Middle frontal gyrus (tissue), 1 donor: ENCODE data around the gene KATNB1.
"Not testable (repeated sequence)": the region's sequence is repeated elsewhere in the genome, so short reads cannot be mapped to it uniquely, and the experiment has no call there.

ENCODE experiments used
- DNase-seq: peaks from one replicate; pipeline ENCODE4 v3.0.0-alpha.2; 2015; ENCODE audit warnings: low spot score; ENCODE audit errors: extremely low spot score

KATNB1 gene

GRCh38 chr16:57725976-57726375 is 9.6 kb upstream of the KATNB1 start:
- DNase-seq = no peak

DNA sequence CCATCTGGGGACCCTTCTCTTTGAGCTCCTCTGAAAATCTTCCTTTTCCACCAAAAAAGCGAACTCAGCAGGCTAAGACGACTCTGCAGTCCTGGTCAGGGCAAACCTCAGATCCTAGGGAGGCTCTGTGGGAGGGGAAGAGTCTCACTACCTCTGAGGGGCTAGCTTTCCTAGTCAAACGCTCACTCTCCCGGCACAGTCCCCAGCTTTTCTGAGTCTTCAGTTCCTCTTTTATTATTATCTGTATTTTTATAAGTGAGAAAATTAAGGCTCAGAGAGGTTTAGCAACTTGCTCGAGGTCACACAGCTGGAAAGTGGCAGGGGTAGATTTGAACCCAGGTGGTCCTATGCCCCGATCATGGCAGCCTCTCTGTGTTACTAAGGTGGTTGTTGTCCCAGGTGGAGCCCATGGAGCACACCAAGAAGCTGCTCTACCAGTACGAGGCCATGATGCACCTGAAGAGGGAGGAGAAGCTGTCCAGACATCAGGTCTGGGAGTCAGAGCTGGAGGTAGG is 9.1 kb upstream of the KATNB1 start:
- no peak for DNase-seq

DNA sequence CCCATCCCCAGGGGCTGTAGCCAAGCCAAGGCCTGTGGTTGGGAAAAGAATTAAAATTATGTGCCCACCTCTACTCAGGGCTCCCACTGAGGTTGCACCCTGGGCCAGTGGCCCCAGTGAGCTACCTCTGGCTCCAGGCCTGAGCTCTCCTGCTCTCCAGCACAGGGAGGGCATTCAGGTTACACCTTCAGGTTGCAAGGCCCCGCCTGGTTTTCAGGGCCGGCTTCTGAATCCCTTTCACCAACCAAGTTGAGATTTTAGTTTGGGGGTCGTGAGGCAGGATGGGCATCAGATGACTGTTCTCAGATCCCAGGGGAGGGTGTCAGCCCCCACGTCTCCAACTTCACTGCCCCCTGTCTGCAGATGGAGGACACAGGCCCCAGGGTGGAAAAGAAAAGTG is 8.0 kb upstream of the KATNB1 start:
- DNase-seq = no peak

- DNase-seq = no peak
Observed at GRCh38 chr16:57728336-57729181, 7.0 kb upstream of the KATNB1 start.

- no peak for DNase-seq
Observed at GRCh38 chr16:57729182-57729484, 6.4 kb upstream of the KATNB1 start.

DNA sequence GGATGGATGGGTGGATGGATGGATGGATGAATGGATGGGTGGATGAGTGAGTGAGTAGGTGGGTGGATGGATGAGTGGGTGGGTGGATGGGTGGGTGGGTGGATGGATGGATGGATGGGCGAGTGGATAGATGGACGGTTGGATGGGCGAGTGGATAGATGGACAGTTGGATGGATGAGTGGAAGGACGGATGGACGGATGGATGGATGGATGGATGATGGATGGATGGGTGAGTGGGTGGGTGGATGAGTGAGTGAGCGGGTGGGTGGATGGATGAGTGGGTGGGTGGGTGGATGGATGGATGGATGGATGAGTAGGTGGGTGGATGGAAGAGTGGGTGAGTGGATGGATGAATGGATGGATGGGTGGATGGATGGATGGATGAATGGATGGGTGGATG is 5.7 kb upstream of the KATNB1 start:
- not testable (repeated sequence) for DNase-seq

GRCh38 chr16:57730771-57731730 is 4.5 kb upstream of the KATNB1 start:
- no peak for DNase-seq

- DNase-seq = no peak
Observed at GRCh38 chr16:57732037-57732436, 3.5 kb upstream of the KATNB1 start.

- no peak for DNase-seq
Observed at GRCh38 chr16:57732714-57733113, 2.9 kb upstream of the KATNB1 start.

- no peak for DNase-seq
Observed at GRCh38 chr16:57734308-57734924, 1.2 kb upstream of the KATNB1 start.

DNA sequence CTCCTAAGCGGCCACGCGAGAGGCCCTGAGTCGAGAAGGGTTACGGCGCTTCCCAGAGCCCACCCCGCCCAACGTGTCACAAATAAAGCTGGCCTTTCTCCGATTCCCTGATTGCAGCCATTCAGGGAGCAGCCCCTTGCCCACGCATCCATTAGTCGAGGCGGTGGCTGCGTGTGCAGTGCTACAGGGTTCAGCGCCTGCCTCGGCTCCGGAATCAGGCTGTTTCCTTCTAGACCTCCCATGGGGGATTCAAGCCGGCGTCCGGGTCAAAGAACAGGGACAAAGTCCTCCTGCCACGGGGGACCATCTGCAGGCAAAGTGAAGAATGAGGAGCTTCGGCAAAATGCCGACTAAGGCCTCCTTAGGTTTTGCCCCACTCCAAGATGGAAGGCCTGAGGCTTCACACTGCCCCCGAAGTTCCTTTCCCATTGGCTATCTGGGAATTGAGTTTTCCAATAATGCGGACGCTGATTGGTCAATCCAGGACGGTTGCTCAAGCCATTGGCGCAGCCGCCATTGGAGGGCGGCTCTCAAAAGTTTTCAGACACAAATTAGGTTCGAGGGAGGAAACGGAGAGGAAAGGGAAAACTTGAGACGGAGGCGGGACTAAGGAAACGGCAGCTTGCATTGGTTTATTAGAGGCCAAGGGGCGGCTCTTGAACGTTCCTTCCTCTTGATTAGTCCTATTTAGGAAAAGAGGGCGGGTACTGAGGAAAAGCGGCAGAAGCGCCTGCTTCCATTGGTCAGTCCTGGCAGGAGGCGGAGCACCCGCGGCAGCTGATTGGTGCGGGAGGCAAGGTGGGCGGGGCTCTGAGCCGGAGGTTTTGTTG is 430 bp upstream of the KATNB1 start:
- DNase-seq = peak; percentile 100

DNA sequence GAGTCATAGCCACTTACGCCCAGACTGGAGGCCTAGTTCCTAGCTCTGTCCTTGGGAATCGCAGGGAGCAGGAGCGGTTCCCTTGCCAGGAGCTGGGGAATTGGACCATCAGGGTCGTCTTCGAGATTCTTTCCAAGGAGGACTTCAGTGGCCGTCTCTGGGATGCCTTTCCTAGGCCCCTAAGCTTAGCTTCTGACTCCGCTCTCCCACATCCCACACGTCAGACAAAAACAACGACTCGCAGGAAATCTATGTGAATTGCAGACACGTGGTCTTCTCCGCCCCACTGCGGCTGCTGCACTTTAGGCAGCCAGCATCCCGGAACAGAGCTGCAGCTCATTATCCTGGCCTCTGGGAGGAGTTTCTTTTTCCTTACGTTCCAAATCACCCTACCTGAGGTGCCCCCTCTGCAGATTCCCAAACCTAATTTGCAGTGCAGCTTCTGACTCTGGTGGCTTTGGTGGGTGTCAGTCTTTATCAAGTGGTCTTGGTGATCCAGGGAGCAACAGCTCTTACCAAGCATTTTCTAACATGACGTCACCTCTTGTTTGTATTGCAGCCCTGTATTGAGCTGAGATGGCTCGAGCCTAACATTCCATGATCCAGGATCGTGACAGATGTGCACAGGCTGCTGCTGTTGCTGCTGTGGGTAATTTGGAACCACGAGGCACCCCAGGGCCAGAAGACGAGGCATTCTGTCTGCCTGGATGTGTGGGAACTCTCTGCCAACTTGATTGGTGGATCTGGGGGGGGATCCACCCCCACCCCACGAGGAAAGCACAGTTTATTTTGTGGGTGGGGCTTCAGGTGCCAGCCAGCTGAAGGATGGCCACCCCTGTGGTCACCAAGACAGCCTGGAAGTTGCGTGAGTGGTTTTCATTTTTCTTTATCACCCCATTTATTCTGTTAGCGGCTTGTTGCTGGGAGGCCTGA is 1.1 kb downstream of the KATNB1 start:
- DNase-seq = no peak

GRCh38 chr16:57738844-57739243 is 3.3 kb downstream of the KATNB1 start:
- DNase-seq = no peak

- DNase-seq = no peak
Observed at GRCh38 chr16:57739756-57740422, 4.3 kb downstream of the KATNB1 start.

- no peak for DNase-seq
Observed at GRCh38 chr16:57740423-57741071, 5.0 kb downstream of the KATNB1 start.

DNA sequence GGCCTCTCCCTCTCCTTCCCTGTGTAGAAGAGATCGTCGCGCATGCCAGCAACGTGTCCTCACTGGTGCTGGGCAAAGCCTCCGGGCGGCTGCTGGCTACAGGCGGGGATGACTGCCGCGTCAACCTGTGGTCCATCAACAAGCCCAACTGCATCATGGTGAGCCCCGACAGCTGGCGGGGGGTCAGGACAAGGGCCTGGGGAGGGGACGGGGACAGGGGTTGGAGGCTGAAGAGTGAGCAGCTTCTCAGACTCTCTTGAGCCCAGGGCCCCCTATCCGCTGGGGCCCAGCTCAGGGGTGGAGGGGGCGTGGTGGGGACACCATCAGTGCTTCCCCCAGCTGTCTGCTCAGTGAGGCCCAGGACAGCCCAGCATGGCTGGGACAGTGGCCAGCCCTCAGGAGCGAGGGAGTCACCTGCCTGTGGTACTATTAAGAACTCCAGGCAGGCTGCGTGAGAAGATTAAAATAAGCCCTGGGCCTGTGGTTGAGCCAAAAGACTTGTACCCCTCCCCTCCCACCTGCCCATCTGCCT is 6.2 kb downstream of the KATNB1 start:
- DNase-seq = no peak

DNA sequence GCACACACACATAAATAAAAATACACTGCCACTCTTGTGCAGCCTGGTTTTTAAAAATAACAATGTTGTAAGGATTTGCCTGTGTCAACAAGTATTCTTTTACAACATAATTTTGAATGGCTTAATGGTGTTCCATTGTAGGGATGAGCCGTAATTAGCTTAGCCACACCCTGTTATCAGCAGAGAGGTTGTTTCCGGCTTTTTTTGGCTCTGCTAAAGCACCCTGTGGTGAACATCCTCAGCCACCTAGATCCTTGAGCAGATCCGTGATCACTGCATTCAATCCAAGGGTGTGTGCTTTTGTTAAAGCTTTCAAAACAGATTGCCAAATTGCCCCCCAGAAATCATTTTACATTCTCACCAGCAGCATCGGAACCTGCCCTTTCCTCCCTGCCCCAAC is 7.0 kb downstream of the KATNB1 start:
- DNase-seq = no peak

GRCh38 chr16:57743458-57743857 is 7.9 kb downstream of the KATNB1 start:
- DNase-seq = no peak
